GM21423 (cell line): ENCODE results near the gene CISTR.
"Not testable (repeated sequence)": the region's sequence is repeated elsewhere in the genome, so short reads cannot be mapped to it uniquely, and the experiment has no call there.

Experiments used
- ATAC-seq: cut with Tn5 transposase; IDR thresholded peaks from one replicate; pipeline ENCODE4 v1.9.1; 2021; ENCODE audit warnings: mild to moderate bottlenecking, moderate library complexity; ENCODE audit not compliant: unreplicated experiment

Gene CISTR

DNA sequence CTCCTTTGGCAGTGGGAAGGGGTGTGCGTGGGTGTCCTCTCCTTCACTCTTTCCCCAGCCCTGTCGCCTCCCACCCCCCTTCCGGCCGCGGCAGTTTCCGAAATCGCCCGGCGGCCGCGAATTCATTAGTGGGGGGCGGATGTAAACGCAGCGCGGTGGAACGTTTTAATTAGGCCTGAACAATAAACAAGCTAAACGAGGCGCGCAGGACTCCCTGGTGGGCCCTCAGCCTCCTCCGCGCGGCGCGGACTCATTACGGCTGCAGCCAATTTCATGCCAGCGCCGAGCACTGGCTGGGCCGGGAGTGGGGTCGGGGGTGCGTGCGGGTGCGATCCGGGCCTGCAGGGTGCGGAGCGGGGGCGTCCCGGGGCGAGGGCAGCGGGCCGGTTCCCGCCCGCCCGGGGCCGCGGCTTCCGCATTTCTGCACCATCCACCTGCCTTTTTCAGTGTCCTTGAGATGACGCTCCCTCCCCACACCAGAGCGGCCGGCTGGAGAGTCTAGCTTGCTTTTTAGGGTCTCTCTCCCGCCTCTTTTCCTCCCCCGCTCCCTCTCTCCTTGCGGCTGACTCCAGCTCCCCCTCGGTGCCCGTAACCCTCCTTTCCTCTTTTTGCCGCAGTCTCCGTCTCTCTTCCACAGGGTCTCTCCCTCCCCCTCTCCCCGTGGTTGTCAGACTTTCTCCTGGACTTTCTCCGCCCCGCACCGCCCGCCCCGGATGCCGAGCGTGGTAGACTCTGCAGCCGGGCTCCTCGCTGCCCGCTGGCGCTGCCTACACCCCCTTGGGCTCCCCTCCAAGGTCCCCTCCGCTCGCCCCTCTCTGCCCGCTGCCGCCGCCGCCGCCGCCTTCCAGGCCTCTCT is at the start of gene CISTR:
Gene CISTR (minus strand): TSS at position 644 of the 856 bp plus-strand sequence.
- ATAC-seq, result peak; percentile 33

DNA sequence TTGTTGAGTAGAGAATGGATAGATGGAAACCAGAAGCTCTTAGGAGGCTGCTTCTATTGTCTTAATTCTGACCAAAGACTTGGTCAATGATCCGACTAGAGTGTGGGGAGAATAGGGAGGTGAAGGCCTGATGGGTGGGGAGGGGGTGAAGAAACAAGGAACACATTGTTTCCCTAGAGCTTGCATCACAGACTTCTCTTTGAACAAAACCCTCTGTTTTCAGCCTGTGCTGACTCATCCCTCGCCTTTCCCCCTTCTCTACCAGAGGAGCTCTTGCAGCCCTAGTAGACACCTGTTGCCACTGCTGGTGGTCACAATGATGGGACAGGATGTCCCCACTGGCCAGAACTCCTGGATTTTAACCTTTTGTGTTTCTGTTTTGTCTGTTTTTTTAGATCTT is 46.8 kb upstream of the CISTR start:
- no peak for ATAC-seq

- no peak for ATAC-seq
These were observed 44.1 kb upstream of the CISTR start for GRCh38 chr12:53795927-53796326.

DNA sequence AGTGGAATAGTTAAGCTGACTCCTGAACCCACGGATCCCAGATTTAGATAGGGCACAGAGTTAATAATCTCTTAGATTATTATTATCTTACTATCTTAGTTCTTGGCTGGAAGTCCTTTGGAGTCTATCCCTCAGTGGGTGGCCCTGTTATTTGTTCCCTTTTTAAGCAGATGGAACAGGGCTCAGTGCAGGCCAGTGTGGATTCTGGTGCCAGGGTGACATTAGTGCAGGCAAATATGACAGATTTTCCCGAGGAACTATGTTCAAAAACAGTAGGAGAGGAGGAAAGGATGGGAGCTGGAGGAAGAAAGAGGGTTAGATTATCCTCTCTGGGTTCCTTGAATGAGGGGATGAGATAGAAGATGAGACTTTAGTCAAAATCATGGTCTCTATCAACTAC is 41.4 kb upstream of the CISTR start:
- no peak for ATAC-seq

GRCh38 chr12:53791735-53792326 is 40.1 kb upstream of the CISTR start:
- no peak for ATAC-seq

DNA sequence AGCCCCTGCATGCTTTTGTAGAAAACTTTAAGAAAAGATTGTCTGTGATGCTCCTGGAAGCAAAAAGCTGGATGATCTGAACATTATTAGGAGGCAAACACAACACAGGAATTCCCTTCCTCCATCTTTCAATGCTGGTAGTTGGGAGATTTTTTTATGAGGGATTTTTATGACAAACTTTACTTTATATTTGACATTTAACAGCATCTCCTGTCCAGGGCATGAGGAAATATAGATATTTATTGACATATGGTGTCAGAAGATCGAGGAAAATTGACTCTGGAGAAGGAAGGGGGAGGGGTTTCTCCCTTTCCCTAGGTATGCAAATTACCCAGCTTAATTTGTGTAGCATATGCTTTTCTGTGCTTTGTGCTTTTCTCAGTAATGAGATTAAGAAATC is 37.8 kb upstream of the CISTR start:
- ATAC-seq, result no peak

- ATAC-seq, result no peak
These were observed 37.1 kb upstream of the CISTR start for GRCh38 chr12:53788892-53789291.

DNA sequence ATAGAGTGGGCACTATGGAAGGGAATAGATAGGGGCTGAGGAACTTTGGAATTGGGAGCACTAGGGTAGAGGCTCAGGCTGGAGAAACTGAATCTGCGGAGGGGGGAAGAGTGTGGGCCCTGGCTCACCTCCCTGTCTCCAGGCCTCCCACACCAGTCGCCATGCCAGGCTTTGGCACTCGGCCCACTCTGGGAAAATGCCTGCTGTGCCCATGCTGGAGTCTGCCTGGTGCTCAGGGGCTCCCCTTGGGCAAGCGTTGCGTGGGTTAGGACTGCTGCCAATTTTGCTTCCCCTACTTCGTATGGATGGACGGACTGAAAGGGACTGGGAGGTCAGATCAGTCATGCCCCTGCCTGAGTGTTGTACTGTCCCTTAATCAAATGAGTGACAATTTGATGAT is 34.6 kb upstream of the CISTR start:
- ATAC-seq, result no peak

DNA sequence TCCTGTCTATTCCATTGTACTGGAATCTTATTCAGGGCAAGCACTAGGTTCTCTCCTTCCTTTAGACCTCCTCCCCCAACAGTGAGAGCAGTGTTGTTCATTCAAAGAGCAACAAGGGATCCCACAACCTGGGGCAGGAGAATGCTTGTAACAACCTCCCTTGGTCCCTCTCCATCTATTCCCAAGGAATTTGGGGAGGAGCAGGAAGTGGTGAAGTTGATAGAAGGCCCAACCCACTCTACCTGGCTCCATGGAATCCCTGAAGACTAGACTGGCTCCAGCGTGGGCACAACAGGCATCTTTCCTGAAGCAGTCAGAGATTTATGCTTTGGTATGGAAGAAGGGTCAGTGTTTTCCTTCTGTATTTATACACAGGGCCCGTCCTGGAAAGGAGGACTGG is 33.4 kb upstream of the CISTR start:
- no peak for ATAC-seq

GRCh38 chr12:53782093-53782703 is 30.4 kb upstream of the CISTR start:
- ATAC-seq, result no peak

DNA sequence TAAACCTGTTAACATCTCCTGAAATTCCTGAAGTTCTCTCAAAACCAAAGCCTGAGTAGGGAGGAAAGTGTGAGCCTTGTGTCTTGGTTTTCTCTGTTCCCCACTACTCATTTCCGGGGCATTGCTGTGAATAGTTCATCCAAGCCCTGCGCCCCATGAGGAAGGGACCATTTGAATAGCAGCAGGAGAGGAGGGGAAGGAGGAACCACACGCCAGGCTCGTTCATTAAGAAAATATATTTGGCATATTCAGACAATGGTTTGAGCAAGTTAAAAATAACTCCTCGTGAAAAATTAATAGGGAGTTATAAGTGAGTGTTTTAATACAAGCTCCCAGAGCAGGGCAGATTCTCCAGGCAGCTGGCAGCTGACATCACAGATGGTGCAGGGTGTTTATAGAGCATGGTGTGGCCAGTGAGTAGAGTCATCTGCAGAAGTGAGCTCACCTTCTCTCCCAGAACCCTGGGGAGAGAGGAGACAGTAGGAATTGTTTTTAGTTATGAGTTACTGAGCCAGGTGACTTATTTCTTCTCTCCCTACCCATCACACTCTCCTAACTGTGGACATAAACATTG is 29.5 kb upstream of the CISTR start:
- ATAC-seq, result no peak

GRCh38 chr12:53780323-53780722 is 28.5 kb upstream of the CISTR start:
- no peak for ATAC-seq

GRCh38 chr12:53779679-53780078 is 27.9 kb upstream of the CISTR start:
- ATAC-seq, result not testable (repeated sequence)

DNA sequence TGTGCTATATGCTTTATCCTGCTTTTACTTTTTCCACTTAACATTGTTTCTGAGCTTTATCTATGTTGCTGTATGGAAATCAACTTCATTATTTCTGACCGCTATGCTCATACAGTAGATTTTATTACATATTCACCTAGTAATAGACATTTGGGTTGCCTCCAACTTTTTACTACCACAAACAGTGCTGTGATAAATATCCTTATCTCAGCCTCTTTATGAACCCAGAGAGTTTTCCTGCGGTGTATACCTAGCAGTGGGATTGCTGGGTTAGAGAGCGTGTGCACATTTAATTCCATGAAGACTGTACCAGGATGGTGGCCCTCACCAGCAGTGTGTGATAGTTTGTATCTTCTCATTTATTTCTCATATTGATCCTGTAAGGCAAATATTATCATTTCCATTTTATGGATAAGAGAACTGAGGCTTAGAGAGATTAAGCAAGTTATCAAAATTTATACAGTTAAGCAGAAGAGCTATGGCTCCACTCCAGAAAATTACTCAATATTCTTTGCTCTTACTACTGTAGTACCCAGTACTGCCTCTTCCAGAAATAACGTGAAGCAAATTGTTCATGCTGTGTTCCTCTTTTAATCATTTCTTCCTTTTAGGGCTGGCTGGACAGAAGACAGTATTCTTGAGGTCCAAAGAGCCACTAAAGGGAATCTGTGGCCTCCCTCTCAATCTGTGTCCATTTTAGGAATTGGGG is 26.3 kb upstream of the CISTR start:
- no peak for ATAC-seq

- ATAC-seq, result no peak
These were observed 25.6 kb upstream of the CISTR start for GRCh38 chr12:53777412-53777811.

DNA sequence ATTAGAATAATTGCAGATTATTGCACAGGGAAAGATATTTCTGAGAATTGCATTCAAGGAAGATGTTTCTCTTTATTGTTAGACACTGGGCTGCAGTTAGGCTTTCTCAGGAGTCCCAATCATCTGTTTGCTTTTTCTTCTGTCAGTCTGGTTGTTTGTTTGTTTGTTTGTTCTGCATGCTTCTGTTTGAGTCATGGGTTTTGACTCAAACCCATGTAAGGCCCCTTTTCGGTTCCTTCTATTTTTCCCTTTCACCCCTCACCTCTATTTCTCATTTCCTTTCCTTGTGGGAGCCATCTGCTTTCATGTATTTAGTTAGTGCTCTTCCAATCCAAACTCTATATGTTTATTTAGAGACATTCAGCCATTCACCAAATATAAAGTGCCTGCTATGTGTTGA is 25.1 kb upstream of the CISTR start:
- no peak for ATAC-seq

DNA sequence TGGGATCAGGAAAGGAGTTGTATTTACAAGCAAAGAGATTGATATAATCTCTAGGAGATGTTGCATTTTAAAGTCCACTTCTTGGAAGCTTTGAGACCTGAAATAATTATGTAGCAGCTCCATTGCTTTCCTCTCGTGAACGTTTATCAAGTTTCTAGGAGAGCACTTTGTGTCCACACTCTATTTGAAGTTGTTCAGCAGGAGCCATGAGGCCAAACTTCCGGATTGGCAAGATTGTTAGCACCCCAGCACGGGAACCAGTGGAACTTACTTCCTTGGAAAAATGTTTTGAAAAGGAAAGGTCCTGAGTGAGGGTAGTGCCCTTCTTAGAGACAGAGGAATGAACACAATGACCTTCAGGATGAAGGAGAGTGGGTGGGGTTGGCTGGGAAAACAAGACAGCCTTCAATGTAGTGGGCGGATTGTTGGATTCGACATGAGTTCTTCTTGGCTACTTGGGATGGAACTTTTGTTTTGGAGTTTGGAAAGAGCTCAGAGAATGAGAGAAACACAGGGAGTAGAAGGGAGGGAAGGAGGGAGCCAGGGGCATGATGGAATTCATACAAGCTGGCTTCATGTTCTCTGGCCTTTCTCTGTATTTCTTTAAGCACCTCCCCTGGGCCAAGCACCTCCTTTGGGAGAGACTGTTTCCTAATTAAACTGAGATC is 23.8 kb upstream of the CISTR start:
- ATAC-seq, result no peak

DNA sequence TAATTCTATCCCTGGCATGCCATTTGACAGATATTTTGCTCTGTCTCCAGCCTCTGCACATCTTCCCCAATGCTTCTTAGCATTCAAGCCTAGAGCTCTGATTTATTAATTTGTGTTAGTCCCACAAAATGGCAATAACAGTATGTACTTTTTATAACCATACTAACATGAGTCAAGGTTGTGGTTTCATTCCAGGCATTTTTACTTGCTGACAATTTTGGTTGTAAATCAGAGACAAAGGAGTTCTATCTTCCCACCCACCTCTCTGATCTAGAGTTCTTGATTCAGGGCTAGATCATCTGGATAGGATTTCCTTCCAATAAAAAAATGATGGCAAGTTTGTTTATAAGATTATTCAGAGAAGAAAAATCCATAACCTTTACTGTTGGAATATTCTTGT is 18.5 kb upstream of the CISTR start:
- no peak for ATAC-seq

DNA sequence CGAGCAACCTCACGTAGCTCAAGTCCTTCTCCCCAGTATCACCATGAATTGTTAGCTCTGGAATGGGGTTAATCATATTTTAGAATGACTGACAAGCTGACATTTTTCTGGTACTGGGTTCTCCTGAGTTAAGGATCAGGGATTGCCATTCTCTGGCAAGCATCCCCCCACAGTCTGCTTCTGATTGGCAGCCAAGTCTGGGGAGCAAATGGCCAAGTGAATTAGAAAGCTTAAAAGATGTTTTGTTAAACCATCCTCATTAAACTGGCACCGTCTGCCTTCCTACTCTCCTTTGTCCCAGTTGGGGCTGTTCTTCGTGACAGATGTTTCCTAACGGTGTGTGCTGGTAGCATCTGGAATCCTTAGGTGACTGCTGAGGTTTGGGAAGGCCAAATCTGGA is 17.2 kb upstream of the CISTR start:
- no peak for ATAC-seq

DNA sequence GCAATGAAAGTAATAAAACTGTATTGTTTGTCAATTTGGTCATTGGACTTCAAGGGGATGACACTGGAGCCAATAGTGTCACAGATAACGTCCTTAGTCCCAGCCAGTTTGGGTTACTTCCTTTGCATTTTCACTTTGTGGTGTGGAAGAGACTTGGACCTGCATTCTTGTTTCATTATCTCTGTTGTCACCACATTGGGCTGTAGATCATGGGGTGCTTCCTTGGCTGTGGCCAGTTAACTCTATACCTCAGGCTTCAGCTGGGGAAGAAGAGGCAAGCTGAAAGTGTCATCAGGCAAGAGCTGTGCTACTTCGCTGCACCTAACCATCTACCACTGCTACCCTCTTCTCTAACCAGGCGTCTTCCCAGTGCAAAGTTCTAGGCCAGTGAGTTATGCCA is 15.1 kb upstream of the CISTR start:
- ATAC-seq, result no peak

DNA sequence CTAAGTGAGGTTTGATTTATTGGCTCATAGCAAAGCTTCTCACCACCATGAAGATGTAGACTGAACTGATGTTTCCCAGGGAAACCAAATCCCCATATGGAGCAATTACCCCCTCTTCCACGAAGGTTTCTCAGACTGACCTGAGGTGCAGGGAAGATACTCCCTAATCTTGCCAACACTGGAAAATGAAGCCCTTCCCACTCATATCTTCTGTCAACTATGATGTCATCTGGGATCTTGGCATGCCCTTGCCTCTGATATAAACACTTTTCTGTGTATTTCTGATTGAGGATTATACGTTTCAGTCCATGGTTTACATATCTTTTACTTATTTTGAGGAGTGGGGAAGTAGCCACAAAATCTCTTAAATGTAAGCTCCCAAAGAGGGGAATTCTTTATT is 14.1 kb upstream of the CISTR start:
- ATAC-seq, result no peak
